Endothelial cell of umbilical vein (primary cell): Measurements from ENCODE around the gene DDX56.

Experiments
- EZH2 ChIP-seq: IDR thresholded peaks from 2 replicates; pipeline ENCODE4 v1.6.1; 2012; ENCODE audit warnings: borderline replicate concordance, low read depth, mild to moderate bottlenecking, moderate library complexity, low read length, inconsistent platforms; ENCODE audit not compliant: severe bottlenecking
- FOS ChIP-seq: IDR thresholded peaks from 2 replicates; pipeline ENCODE4 v1.6.1; 2011; ENCODE audit warnings: mild to moderate bottlenecking, low read length, moderate library complexity, borderline replicate concordance; ENCODE audit not compliant: insufficient read depth
- MAX ChIP-seq: IDR thresholded peaks from 2 replicates; pipeline ENCODE4 v1.6.1; 2011; ENCODE audit not compliant: insufficient read depth, insufficient read length
- POLR2A ChIP-seq: IDR thresholded peaks from 2 replicates; pipeline ENCODE4 v1.6.1; 2012; ENCODE audit warnings: low read depth, mild to moderate bottlenecking, control low read depth, low read length
- POLR2AphosphoS5 ChIP-seq: IDR thresholded peaks from 2 replicates; pipeline ENCODE4 v1.6.1; 2012; ENCODE audit warnings: low read depth, mild to moderate bottlenecking, control low read depth, low read length, moderate library complexity; ENCODE audit not compliant: insufficient read depth
- TF ChIP-seq, protein P1 (sequence below), 2 donors: IDR thresholded peaks; 1 replicate in 1 of 2; 2 replicates in 1 of 2; pipeline ENCODE4 v1.5.1; 2011; ENCODE audit warnings: low read length in 2 of 2, mild to moderate bottlenecking in 2 of 2, moderate library complexity in 2 of 2, control low read depth in 1 of 2, inconsistent platforms in 1 of 2, low read depth in 1 of 2; ENCODE audit not compliant: insufficient read depth in 1 of 2; ENCODE audit errors: extremely low read depth in 1 of 2

DNA sequence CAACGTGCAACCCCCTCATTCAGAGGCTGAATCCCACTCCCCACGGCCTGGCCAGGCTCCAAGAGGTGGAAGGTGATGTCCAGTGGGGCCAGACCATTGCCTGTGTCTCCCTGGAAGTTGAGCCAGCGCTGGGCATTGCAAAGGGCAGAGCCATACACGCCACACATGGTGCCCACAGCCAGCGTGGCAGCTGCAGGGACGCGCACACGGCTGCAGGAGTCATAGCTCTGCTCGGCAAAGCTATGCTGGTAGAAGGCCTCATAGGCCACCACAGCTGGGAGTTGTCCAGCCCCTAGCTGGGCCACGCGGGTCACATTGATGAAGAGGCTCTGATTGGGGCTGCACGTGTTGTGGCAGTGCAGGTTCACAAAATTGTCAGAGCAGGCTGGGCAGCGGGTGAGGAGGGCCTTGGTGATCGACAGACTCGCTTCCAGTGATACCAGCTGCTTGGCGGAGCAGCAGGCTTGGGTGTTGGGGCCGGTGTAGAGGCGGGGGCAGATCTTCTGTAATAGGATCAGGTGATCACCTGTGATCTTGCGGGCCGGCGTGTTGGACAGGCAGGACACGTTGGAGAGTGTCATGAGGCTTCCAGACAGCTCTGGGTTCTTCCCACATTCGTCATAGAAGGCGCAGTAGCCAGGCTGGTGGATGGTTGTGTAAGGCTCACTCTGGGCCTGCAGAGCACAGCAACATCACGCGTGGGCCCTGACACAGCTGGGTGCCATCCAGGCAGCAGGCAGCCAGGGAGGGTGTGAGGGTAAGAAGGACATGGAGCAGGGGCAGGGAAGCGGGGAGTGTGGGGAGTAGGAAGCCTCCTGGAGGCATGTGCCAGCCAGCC lies 33.8 kb downstream of the DDX56 start:
- TF ChIP-seq, protein P1, sequence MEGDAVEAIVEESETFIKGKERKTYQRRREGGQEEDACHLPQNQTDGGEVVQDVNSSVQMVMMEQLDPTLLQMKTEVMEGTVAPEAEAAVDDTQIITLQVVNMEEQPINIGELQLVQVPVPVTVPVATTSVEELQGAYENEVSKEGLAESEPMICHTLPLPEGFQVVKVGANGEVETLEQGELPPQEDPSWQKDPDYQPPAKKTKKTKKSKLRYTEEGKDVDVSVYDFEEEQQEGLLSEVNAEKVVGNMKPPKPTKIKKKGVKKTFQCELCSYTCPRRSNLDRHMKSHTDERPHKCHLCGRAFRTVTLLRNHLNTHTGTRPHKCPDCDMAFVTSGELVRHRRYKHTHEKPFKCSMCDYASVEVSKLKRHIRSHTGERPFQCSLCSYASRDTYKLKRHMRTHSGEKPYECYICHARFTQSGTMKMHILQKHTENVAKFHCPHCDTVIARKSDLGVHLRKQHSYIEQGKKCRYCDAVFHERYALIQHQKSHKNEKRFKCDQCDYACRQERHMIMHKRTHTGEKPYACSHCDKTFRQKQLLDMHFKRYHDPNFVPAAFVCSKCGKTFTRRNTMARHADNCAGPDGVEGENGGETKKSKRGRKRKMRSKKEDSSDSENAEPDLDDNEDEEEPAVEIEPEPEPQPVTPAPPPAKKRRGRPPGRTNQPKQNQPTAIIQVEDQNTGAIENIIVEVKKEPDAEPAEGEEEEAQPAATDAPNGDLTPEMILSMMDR (IDR thresholded peaks at IDR 0.05; ENCODE audit: extremely low read depth in 1 of 2, insufficient read depth in 1 of 2, low read depth in 1 of 2, low read length in 2 of 2) = no peak
- no peak for TF ChIP-seq POLR2A
- TF ChIP-seq EZH2 = no peak
- no peak for TF ChIP-seq FOS
- TF ChIP-seq POLR2AphosphoS5 = no peak
- TF ChIP-seq MAX = no peak
